Lower leg skin (tissue), 4 donors: Measurements from ENCODE around the gene KRT78. TPM values are rescaled to one million over a fixed set of nuclear protein-coding genes. Genes with fewer than 3 reads are reported as not detected.
"Not testable (repeated sequence)": the region's sequence is repeated elsewhere in the genome, so short reads cannot be mapped to it uniquely, and the experiment has no call there.

ENCODE experiments used
- DNase-seq, 2 donors: peaks; one replicate each; pipeline ENCODE4 v3.0.0-alpha.2; 2019; ENCODE audit warnings: low spot score in 2 of 2
- H3K4me3 ChIP-seq: fragments of 200-600 bp; sonication (generic); 2 replicates; pipeline ENCODE4 v1.5.1; 2017; ENCODE audit warnings: mild to moderate bottlenecking, low read depth; ENCODE audit not compliant: poor library complexity, severe bottlenecking
- POLR2A ChIP-seq, 2 donors: fragments of 450-650 bp; IDR thresholded peaks; one replicate each; pipeline ENCODE4 v1.6.1; 2016 to 2017; ENCODE audit warnings: antibody characterized with exemption in 2 of 2, mild to moderate bottlenecking in 1 of 2, moderate library complexity in 1 of 2
- WGBS, 2 donors: methylation state at CpG; one replicate each; pipeline ENCODE4 v1.1.5; 2018; 5-methylcytosine and 5-hydroxymethylcytosine counted together
- intact Hi-C: fragments of 100-400 bp; cut with DNase I; formaldehyde crosslinking; loops from one replicate; pipeline ENCODE4 v1.15.0; 2023; ENCODE audit warnings: low total_unique reads
- total RNA-seq, 4 donors: library from RNA; depleted of rRNA; stranded (reverse); fragments of >200 nt; gene quantifications; one replicate each; pipeline ENCODE4 v1.1.0, GENCODE V29; 2016
- TF ChIP-seq, protein P1 (sequence below), 3 donors: fragments of 450-650 bp; IDR thresholded peaks; one replicate each; pipeline ENCODE4 v1.5.1; 2016; ENCODE audit warnings: antibody characterized with exemption in 3 of 3, mild to moderate bottlenecking in 3 of 3, moderate library complexity in 2 of 3

Gene KRT78
- total RNA-seq, 4 donors from 2014 or later, result 114 to 250 (median 183) TPM

DNA sequence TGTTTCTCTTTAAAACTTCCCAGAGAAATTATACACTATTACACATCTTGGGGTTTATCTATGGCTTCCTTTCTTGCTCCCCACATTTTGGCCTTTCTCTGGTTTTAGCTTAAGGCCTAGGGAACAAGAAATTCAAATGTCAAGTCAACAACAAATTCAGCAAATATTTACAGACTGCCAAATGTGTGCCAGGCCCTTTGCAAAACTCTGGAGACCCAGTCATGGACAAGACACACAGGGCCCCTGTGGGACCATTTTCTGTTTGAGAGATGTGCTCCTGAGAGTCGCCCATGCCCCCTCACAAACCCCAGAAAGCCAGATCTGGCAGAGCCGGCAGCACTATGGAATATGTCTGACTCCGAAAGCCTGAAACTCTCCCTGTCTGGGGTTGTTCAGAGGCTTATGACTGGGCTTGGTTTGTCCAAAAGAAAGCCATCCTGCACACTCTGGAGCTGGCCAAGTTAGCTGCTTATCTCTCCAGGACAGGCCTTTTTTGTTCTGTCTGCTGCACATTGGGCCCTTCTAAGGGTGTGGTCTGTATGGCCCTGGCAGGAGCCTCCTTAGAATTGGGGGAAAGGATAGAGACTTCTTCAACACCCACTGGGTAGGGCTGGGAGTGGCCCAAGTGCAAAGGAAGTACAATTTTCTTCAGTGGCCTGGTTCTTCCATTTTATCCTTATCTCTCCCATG, 51.8 kb downstream of the KRT78 start:
- DNase-seq, result no peak
- WGBS, 2 donors, result 93 to 100% methylated on average over 2 to 3 of the region's 3 CpGs
- no peak for TF ChIP-seq POLR2A (IDR thresholded peaks at IDR 0.05)
- TF ChIP-seq, protein P1, sequence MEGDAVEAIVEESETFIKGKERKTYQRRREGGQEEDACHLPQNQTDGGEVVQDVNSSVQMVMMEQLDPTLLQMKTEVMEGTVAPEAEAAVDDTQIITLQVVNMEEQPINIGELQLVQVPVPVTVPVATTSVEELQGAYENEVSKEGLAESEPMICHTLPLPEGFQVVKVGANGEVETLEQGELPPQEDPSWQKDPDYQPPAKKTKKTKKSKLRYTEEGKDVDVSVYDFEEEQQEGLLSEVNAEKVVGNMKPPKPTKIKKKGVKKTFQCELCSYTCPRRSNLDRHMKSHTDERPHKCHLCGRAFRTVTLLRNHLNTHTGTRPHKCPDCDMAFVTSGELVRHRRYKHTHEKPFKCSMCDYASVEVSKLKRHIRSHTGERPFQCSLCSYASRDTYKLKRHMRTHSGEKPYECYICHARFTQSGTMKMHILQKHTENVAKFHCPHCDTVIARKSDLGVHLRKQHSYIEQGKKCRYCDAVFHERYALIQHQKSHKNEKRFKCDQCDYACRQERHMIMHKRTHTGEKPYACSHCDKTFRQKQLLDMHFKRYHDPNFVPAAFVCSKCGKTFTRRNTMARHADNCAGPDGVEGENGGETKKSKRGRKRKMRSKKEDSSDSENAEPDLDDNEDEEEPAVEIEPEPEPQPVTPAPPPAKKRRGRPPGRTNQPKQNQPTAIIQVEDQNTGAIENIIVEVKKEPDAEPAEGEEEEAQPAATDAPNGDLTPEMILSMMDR (IDR thresholded peaks at IDR 0.05), result no peak
- H3K4me3 ChIP-seq, result no peak overlapping the region
- intact Hi-C loops, result no loop called here

DNA sequence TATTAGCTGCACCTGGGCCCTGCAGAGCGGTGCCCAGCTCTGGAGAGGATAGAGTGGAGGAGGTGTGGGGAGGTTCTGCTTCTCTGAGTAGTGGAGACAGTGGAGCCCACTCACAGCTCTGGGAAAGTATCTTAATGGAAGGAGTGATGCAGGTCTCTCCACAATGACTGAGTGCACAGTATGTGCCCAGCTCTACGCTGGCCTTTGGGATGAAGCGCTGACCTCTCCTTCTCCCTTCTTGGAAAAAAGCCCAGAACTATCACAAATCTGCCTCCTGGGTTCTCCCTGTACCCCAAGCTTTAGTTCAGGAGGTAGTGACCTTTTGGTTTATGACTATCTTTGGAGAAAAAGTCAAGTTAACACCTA, 52.4 kb downstream of the KRT78 start:
- intact Hi-C loops, result no loop called here
- WGBS, 2 donors, result 96 to 100% methylated on average over 3 of the region's 3 CpGs
- no peak for DNase-seq
- H3K4me3 ChIP-seq, result no peak overlapping the region
- TF ChIP-seq, protein P1 (IDR thresholded peaks at IDR 0.05), result no peak

DNA sequence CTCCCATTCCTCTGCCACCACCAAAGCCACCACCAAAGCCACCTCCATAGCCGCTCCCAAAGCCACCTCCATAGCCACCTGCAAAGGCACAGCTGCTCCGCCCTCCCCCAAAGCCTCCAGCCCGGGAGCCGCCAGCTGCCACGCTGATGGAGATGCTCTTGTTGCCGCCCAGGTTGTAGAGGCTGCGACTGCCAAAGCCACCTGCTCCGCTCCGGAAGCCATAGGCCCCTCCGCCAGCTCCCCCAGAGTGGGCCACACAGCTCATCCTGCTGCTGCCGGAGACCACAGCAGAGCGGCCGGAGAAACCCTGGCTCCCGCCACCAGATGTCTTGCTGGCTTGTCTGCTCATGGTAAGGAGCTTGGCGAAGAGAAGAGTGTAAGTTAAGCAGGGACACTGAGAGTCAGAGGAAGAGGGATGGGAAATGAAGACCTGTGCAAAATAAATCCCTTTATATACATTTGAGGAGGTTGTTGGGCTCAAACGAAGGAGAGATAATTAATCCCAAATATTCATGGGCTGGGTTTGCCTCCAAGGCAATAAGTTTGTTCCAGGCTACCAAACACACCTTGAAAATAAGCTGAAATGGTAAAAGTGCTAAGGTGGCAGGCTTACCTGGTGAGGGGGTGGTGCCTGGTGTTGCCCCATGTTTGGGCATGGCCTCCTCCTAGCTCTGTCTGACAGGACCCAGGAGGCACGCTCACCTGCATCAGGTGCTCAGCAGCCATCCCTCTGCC, 52.9 kb downstream of the KRT78 start, which contains the start of gene KRT3:
KRT3 (minus strand) TSS at position 424 of the 735 bp plus-strand sequence; CDS start at position 349, 75 bp downstream.
- intact Hi-C loops, result no loop called here

DNA sequence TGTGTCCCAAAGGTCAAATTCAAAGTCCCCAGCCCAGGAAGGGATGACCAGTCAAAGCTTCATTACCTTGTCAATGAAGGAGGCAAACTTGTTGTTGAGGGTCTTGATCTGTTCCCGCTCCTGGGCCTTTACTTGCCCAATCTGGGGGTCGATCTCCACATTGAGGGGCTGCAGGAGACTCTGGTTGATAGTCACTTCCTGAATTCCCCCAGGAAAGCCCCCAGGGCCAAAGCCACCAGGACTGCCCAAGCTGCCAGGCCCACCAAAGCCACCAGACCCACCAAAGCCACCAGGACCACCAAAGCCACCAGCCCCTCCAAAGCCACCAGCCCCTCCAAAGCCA, 53.5 kb downstream of the KRT78 start:
- DNase-seq, intact Hi-C loops, H3K4me3 ChIP-seq: not testable (repeated sequence)
- WGBS, 2 donors, result 83 to 97% methylated on average over 2 of the region's 2 CpGs

More for the DNA sequence above, 52.9 kb downstream of the KRT78 start, which contains the start of gene KRT3:
- 88 to 89% methylated on average over 17 of the region's 17 CpGs for whole genome bisulfite sequencing, 2 donors
- no peak within 1 kb of the TSS for H3K4me3 ChIP-seq
- DNase-seq, result no peak
- TF ChIP-seq, protein P1 (IDR thresholded peaks at IDR 0.05), result no peak
- no peak for TF ChIP-seq POLR2A (IDR thresholded peaks at IDR 0.05)

DNA sequence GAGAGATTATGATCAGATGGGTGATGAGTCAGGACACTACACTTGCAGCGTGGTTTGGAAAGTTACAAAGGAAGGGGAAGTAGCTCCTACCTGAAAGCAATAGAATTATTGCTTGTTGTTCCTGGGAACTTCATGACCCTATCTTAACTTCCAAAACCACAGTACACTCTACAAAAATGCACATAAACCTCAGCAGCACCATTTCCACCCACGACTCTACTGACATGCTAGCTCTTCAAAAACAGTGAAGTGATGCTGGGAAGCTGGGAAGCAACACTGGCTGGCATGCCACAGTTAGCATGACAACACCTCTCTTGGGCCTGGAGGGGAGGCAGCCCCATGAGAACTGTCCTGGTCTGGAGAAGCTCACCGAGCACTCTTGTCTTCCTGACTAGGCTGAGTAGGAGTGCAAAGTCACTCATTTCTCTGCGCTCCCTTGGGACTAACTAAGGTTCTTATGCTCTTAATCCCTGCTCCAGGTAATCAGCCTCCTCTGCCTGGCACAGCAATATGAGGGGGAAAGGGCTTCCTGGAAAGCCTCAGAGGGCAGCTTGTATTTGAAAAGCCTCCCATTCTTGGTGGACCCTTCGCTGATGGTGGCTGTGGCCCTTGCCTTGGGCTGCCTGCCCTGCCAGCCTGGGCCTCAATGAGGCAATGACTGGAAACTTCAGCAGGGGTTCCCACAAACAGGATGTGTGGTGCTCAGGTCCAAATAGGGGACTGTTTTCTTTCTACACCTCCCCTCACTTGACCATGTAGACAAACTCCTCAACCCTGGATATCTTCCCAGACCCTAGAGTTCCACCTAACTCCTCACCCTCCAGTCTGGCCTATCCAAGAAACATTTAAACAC, 54.1 kb downstream of the KRT78 start:
- 69 to 80% methylated on average over 5 of the region's 5 CpGs for WGBS, 2 donors
- DNase-seq, result no peak
- intact Hi-C loops, result no loop called here
- H3K4me3 ChIP-seq, result no peak overlapping the region
- TF ChIP-seq, protein P1 (IDR thresholded peaks at IDR 0.05), result no peak
- TF ChIP-seq POLR2A (IDR thresholded peaks at IDR 0.05), result no peak
